ENCODE measurements around the gene DOK3. TPM values are rescaled to one million over a fixed set of nuclear protein-coding genes. Genes with fewer than 3 reads are reported as not detected.
"Not testable (repeated sequence)": the region's sequence is repeated elsewhere in the genome, so short reads cannot be mapped to it uniquely, and the experiment has no call there.

Gene DOK3
- polyA plus RNA-seq, 4 donors = 3.1 to 6.0 (median 4.1) TPM

DNA sequence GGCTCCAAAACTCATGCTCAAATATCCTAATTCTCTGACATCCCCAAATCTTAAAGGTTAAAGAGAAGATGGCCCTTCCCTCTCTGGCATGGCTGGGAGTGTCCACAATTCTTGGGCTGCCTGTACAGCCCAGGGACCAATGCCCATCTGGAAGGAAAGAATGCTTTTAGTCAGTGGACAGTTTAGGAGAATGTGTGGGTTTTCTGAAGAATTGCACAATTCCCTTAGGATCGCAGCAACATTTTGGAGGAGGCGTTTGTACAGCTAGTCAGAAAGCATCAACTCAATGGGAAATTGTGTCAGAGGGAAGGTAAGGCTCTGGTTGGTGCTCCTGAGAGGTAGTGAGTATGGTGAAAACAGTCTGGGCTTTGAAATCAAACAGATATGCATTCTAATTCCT lies 29.8 kb upstream of the DOK3 start:
- Histone ChIP-seq H3K36me3 (ENCODE audit: control insufficient read depth in 3 of 3, insufficient read depth in 2 of 3, low read depth in 1 of 3, low read length in 3 of 3) (peaks cover 13 to 39% (median 20%) of the 10 kb centered on the region in 3 donors), H3K27me3 (ENCODE audit: control insufficient read depth in 3 of 3, insufficient read depth in 3 of 3, low read length in 3 of 3) (no peaks in the 10 kb centered on the region), H3K27ac (ENCODE audit: low read depth in 1 of 3, low read length in 2 of 3) (no peak overlapping the region), H3K4me3 (ENCODE audit: low read depth in 1 of 3, low read length in 3 of 3) (no peak overlapping the region), H3K4me1 (ENCODE audit: control insufficient read depth in 3 of 3, insufficient read depth in 2 of 3, low read depth in 1 of 3, low read length in 2 of 3) (no peaks in the 10 kb centered on the region), H3K9me3 (ENCODE audit: control insufficient read depth in 2 of 2, insufficient read depth in 1 of 2, low read depth in 1 of 2, low read length in 1 of 2) (no peaks in the 10 kb centered on the region)
- FAIRE-seq = no peak
- no peak for DNase-seq
- 89 to 96% (median 92%) methylated on average over 2 of the region's 2 CpGs for WGBS, 3 donors

DNA sequence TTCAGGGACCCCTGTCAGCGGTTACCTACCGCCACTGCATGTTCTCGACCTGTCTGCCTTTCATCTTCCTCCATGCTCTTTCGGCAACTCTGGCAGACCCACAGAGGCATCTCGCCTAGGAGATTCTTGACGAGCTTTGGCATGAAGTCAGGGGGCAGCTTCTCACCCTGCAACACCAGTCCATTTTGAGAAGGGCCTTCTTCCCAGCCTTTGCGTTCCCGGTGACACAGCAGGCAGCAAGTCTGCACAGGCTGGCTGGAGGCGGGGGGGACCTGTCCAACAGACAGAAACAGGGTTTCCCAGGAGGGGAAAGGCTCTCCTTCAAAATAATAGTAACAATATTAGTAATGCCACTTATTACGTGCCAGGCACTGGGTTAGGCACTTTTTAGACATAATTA lies 29.2 kb upstream of the DOK3 start:
- H3K36me3 ChIP-seq (ENCODE audit: control insufficient read depth in 3 of 3, insufficient read depth in 2 of 3, low read depth in 1 of 3, low read length in 3 of 3) = peaks cover 13 to 41% (median 21%) of the 10 kb centered on the region in 3 donors
- 92 to 95% (median 92%) methylated on average over 10 of the region's 10 CpGs for WGBS, 3 donors
- H3K9me3 ChIP-seq (ENCODE audit: control insufficient read depth in 2 of 2, insufficient read depth in 1 of 2, low read depth in 1 of 2, low read length in 1 of 2) = no peaks in the 10 kb centered on the region
- H3K27me3 ChIP-seq (ENCODE audit: control insufficient read depth in 3 of 3, insufficient read depth in 3 of 3, low read length in 3 of 3) = no peaks in the 10 kb centered on the region
- FAIRE-seq (no peak), DNase-seq (no peak)
- H3K27ac ChIP-seq (ENCODE audit: low read depth in 1 of 3, low read length in 2 of 3) = no peak overlapping the region
- no peak overlapping the region for H3K4me3 ChIP-seq (ENCODE audit: low read depth in 1 of 3, low read length in 3 of 3)
- H3K4me1 ChIP-seq (ENCODE audit: control insufficient read depth in 3 of 3, insufficient read depth in 2 of 3, low read depth in 1 of 3, low read length in 2 of 3) = no peaks in the 10 kb centered on the region

GRCh38 chr5:177537389-177538361 lies 28.0 kb upstream of the DOK3 start:
- FAIRE-seq = no peak

GRCh38 chr5:177536386-177536785 lies 26.8 kb upstream of the DOK3 start:
- H3K27ac ChIP-seq (ENCODE audit: low read depth in 1 of 3, low read length in 2 of 3) = no peak overlapping the region
- FAIRE-seq (no peak), DNase-seq (no peak)
- H3K4me3 ChIP-seq (ENCODE audit: low read depth in 1 of 3, low read length in 3 of 3) = no peak overlapping the region
- no peaks in the 10 kb centered on the region for H3K9me3 ChIP-seq (ENCODE audit: control insufficient read depth in 2 of 2, insufficient read depth in 1 of 2, low read depth in 1 of 2, low read length in 1 of 2)
- H3K36me3 ChIP-seq (ENCODE audit: control insufficient read depth in 3 of 3, insufficient read depth in 2 of 3, low read depth in 1 of 3, low read length in 3 of 3) = peaks cover 13 to 62% (median 21%) of the 10 kb centered on the region in 3 donors
- 94 to 97% (median 94%) methylated on average over 10 of the region's 10 CpGs for WGBS, 3 donors
- no peaks in the 10 kb centered on the region for H3K4me1 ChIP-seq (ENCODE audit: control insufficient read depth in 3 of 3, insufficient read depth in 2 of 3, low read depth in 1 of 3, low read length in 2 of 3)
- H3K27me3 ChIP-seq (ENCODE audit: control insufficient read depth in 3 of 3, insufficient read depth in 3 of 3, low read length in 3 of 3) = no peaks in the 10 kb centered on the region

More at GRCh38 chr5:177537389-177538361, 28.0 kb upstream of the DOK3 start:
- Histone ChIP-seq H3K27me3 (ENCODE audit: control insufficient read depth in 3 of 3, insufficient read depth in 3 of 3, low read length in 3 of 3) (no peaks in the 10 kb centered on the region), H3K4me3 (ENCODE audit: low read depth in 1 of 3, low read length in 3 of 3) (no peak overlapping the region), H3K27ac (ENCODE audit: low read depth in 1 of 3, low read length in 2 of 3) (peak overlapping the region in 1 of 3 donors; percentile 53), H3K9me3 (ENCODE audit: control insufficient read depth in 2 of 2, insufficient read depth in 1 of 2, low read depth in 1 of 2, low read length in 1 of 2) (no peaks in the 10 kb centered on the region), H3K36me3 (ENCODE audit: control insufficient read depth in 3 of 3, insufficient read depth in 2 of 3, low read depth in 1 of 3, low read length in 3 of 3) (peaks cover 13 to 50% (median 22%) of the 10 kb centered on the region in 3 donors), H3K4me1 (ENCODE audit: control insufficient read depth in 3 of 3, insufficient read depth in 2 of 3, low read depth in 1 of 3, low read length in 2 of 3) (no peaks in the 10 kb centered on the region)
- WGBS, 3 donors = 61 to 74% (median 67%) methylated on average over 15 of the region's 15 CpGs
- DNase-seq = peak in 1 of 2 donors; percentile 24

- H3K36me3 ChIP-seq (ENCODE audit: control insufficient read depth in 3 of 3, insufficient read depth in 2 of 3, low read depth in 1 of 3, low read length in 3 of 3) = peaks cover 16 to 71% (median 23%) of the 10 kb centered on the region in 3 donors
Measured at GRCh38 chr5:177535125-177535524, 25.5 kb upstream of the DOK3 start.

GRCh38 chr5:177534433-177534832 lies 24.8 kb upstream of the DOK3 start:
- H3K36me3 ChIP-seq (ENCODE audit: control insufficient read depth in 3 of 3, insufficient read depth in 2 of 3, low read depth in 1 of 3, low read length in 3 of 3) = peaks cover 16 to 78% (median 26%) of the 10 kb centered on the region in 3 donors

More at GRCh38 chr5:177535125-177535524, 25.5 kb upstream of the DOK3 start:
- no peak overlapping the region for H3K4me3 ChIP-seq (ENCODE audit: low read depth in 1 of 3, low read length in 3 of 3)
- no peak for FAIRE-seq
- H3K27ac ChIP-seq (ENCODE audit: low read depth in 1 of 3, low read length in 2 of 3) = no peak overlapping the region
- 92 to 97% (median 94%) methylated on average over 7 of the region's 7 CpGs for WGBS, 3 donors
- no peaks in the 10 kb centered on the region for H3K9me3 ChIP-seq (ENCODE audit: control insufficient read depth in 2 of 2, insufficient read depth in 1 of 2, low read depth in 1 of 2, low read length in 1 of 2)
- H3K27me3 ChIP-seq (ENCODE audit: control insufficient read depth in 3 of 3, insufficient read depth in 3 of 3, low read length in 3 of 3) = no peaks in the 10 kb centered on the region
- DNase-seq = no peak
- no peaks in the 10 kb centered on the region for H3K4me1 ChIP-seq (ENCODE audit: control insufficient read depth in 3 of 3, insufficient read depth in 2 of 3, low read depth in 1 of 3, low read length in 2 of 3)

GRCh38 chr5:177531209-177531940 lies 21.7 kb upstream of the DOK3 start:
- no peaks in the 10 kb centered on the region for H3K9me3 ChIP-seq (ENCODE audit: control insufficient read depth in 2 of 2, insufficient read depth in 1 of 2, low read depth in 1 of 2, low read length in 1 of 2)
- no peaks in the 10 kb centered on the region for H3K27me3 ChIP-seq (ENCODE audit: control insufficient read depth in 3 of 3, insufficient read depth in 3 of 3, low read length in 3 of 3)
- no peaks in the 10 kb centered on the region for H3K4me1 ChIP-seq (ENCODE audit: control insufficient read depth in 3 of 3, insufficient read depth in 2 of 3, low read depth in 1 of 3, low read length in 2 of 3)
- H3K36me3 ChIP-seq (ENCODE audit: control insufficient read depth in 3 of 3, insufficient read depth in 2 of 3, low read depth in 1 of 3, low read length in 3 of 3) = peaks cover 4 to 84% (median 24%) of the 10 kb centered on the region in 3 donors
- H3K4me3 ChIP-seq (ENCODE audit: low read depth in 1 of 3, low read length in 3 of 3) = no peak overlapping the region
- no peak for DNase-seq
- WGBS, 3 donors = 87 to 91% (median 90%) methylated on average over 27 of the region's 27 CpGs
- no peak overlapping the region for H3K27ac ChIP-seq (ENCODE audit: low read depth in 1 of 3, low read length in 2 of 3)
- no peak for FAIRE-seq

More at GRCh38 chr5:177534433-177534832, 24.8 kb upstream of the DOK3 start:
- H3K27me3 ChIP-seq (ENCODE audit: control insufficient read depth in 3 of 3, insufficient read depth in 3 of 3, low read length in 3 of 3); H3K27ac ChIP-seq (ENCODE audit: low read depth in 1 of 3, low read length in 2 of 3); FAIRE-seq; H3K4me3 ChIP-seq (ENCODE audit: low read depth in 1 of 3, low read length in 3 of 3); H3K9me3 ChIP-seq (ENCODE audit: control insufficient read depth in 2 of 2, insufficient read depth in 1 of 2, low read depth in 1 of 2, low read length in 1 of 2); H3K4me1 ChIP-seq (ENCODE audit: control insufficient read depth in 3 of 3, insufficient read depth in 2 of 3, low read depth in 1 of 3, low read length in 2 of 3); DNase-seq: not testable (repeated sequence)
- 95 to 97% (median 96%) methylated on average over 7 of the region's 7 CpGs for WGBS, 3 donors

GRCh38 chr5:177530638-177531037 lies 21.0 kb upstream of the DOK3 start:
- WGBS, 3 donors = 81 to 96% (median 95%) methylated on average over 3 of the region's 3 CpGs
- Histone ChIP-seq H3K9me3 (ENCODE audit: control insufficient read depth in 2 of 2, insufficient read depth in 1 of 2, low read depth in 1 of 2, low read length in 1 of 2) (no peaks in the 10 kb centered on the region), H3K27me3 (ENCODE audit: control insufficient read depth in 3 of 3, insufficient read depth in 3 of 3, low read length in 3 of 3) (no peaks in the 10 kb centered on the region), H3K4me3 (ENCODE audit: low read depth in 1 of 3, low read length in 3 of 3) (no peak overlapping the region), H3K36me3 (ENCODE audit: control insufficient read depth in 3 of 3, insufficient read depth in 2 of 3, low read depth in 1 of 3, low read length in 3 of 3) (peaks cover 6 to 86% (median 22%) of the 10 kb centered on the region in 3 donors), H3K4me1 (ENCODE audit: control insufficient read depth in 3 of 3, insufficient read depth in 2 of 3, low read depth in 1 of 3, low read length in 2 of 3) (no peaks in the 10 kb centered on the region), H3K27ac (ENCODE audit: low read depth in 1 of 3, low read length in 2 of 3) (no peak overlapping the region)
- DNase-seq (no peak), FAIRE-seq (no peak)
